Caco-2 (cell line): ENCODE results near the gene GALNT18. TPM values are rescaled to one million over a fixed set of nuclear protein-coding genes. Genes with fewer than 3 reads are reported as not detected.

ENCODE experiments used
- BruUV-seq: library from RNA; stranded (reverse); fragments of 400-500 nt; replicated peaks from 2 replicates; lab custom pipeline; 2021; lab: Mats Ljungman, UMichigan
- CTCF ChIA-PET: fragments of 300-600 bp; sonication (Branson Sonifier 250); formaldehyde crosslinking; loops from one replicate; lab custom pipeline; 2022; ENCODE audit warnings: antibody characterized with exemption; lab: Charles Lee
- POLR2A ChIA-PET: fragments of 300-600 bp; sonication (Branson Sonifier 250); formaldehyde crosslinking; loops from one replicate; lab custom pipeline; 2022; ENCODE audit warnings: antibody characterized with exemption; lab: Charles Lee
- DNase-seq, 2 experiments: peaks; one replicate each; pipeline versions ENCODE4 v3.0.0 to v3.0.0-alpha.2; 2020 to 2022
- H3K27me3 ChIP-seq: replicated peaks from 2 replicates; pipeline ENCODE4 v1.6.0; 2011; ENCODE audit warnings: low read length; ENCODE audit not compliant: control insufficient read depth, insufficient read depth
- H3K36me3 ChIP-seq: 2 replicates; pipeline ENCODE4 v1.5.1; 2011; ENCODE audit warnings: low read length; ENCODE audit not compliant: control insufficient read depth, insufficient read depth
- H3K4me1 ChIP-seq: fragments of 250-450 bp; sonication (Bioruptor Pico); 2 replicates; pipeline ENCODE4 v1.5.1; 2020; ENCODE audit warnings: mild to moderate bottlenecking
- H3K4me3 ChIP-seq: 2 replicates; pipeline ENCODE4 v1.5.1; 2011; ENCODE audit warnings: low read depth, mild to moderate bottlenecking, control low read depth, low read length
- H3K9me3 ChIP-seq: fragments of 250-450 bp; sonication (Bioruptor Pico); 2 replicates; pipeline ENCODE4 v1.5.1; 2020; ENCODE audit warnings: mild to moderate bottlenecking, moderate library complexity
- H3K27ac Mint-ChIP-seq: one replicate; pipeline ENCODE4 v1.8.0; 2022; ENCODE audit warnings: mixed read lengths; ENCODE audit not compliant: unreplicated experiment
- H3K27me3 Mint-ChIP-seq: one replicate; pipeline ENCODE4 v1.8.0; 2022; ENCODE audit warnings: mixed read lengths; ENCODE audit not compliant: insufficient read depth, unreplicated experiment
- H3K36me3 Mint-ChIP-seq: one replicate; pipeline ENCODE4 v1.8.0; 2022; ENCODE audit warnings: mild to moderate bottlenecking, mixed read lengths; ENCODE audit not compliant: insufficient read depth, unreplicated experiment
- H3K4me1 Mint-ChIP-seq: one replicate; pipeline ENCODE4 v1.8.0; 2022; ENCODE audit warnings: low read depth, mixed read lengths; ENCODE audit not compliant: unreplicated experiment
- H3K4me3 Mint-ChIP-seq: one replicate; pipeline ENCODE4 v1.8.0; 2022; ENCODE audit warnings: mild to moderate bottlenecking, moderate library complexity, mixed read lengths; ENCODE audit not compliant: unreplicated experiment
- H3K9me3 Mint-ChIP-seq: one replicate; pipeline ENCODE4 v1.8.0; 2022; ENCODE audit warnings: mixed read lengths; ENCODE audit not compliant: unreplicated experiment
- CTCF ChIP-seq, 2 experiments: fragments of 200-600 bp in 1 of 2; IDR thresholded peaks; 1 replicate in 1 of 2; 2 replicates in 1 of 2; pipeline versions ENCODE4 v1.5.1 to v1.8.0; 2011 to 2022; ENCODE audit warnings: antibody characterized with exemption in 1 of 2, control low read depth in 1 of 2, inconsistent platforms in 1 of 2, low read depth in 1 of 2, low read length in 1 of 2, mild to moderate bottlenecking in 1 of 2, moderate library complexity in 1 of 2; ENCODE audit not compliant: insufficient read depth in 1 of 2, severe bottlenecking in 1 of 2, unreplicated experiment in 1 of 2
- intact Hi-C: fragments of 100-400 bp; cut with micrococcal nuclease; formaldehyde crosslinking; loops from one replicate; pipeline ENCODE4 v1.10.0; 2022; ENCODE audit not compliant: unreplicated experiment
- total RNA-seq: library from RNA; stranded (reverse); gene quantifications from 2 replicates; pipeline ENCODE4 v1.2.3, GENCODE V29; 2022

The GALNT18 gene
- total RNA-seq, 1 experiment from 2014 or later, result 0.43 TPM

- intact Hi-C loops, result no loop called here
- Mint-ChIP-seq H3K27me3 (peaks cover 6% of the 10 kb centered on the region), H3K4me3 (no peak overlapping the region), H3K27ac (no peak overlapping the region), H3K9me3 (no peaks in the 10 kb centered on the region), H3K4me1 (no peaks in the 10 kb centered on the region), H3K36me3 (no peaks in the 10 kb centered on the region)
- Histone ChIP-seq H3K9me3 (no peaks in the 10 kb centered on the region), H3K27me3 (no peaks in the 10 kb centered on the region), H3K4me1 (no peaks in the 10 kb centered on the region), H3K36me3 (no peaks in the 10 kb centered on the region), H3K4me3 (no peak overlapping the region)
- TF ChIP-seq CTCF (IDR thresholded peaks at IDR 0.05; ENCODE audit: insufficient read depth in 1 of 2, low read depth in 1 of 2, low read length in 1 of 2, severe bottlenecking in 1 of 2, unreplicated experiment in 1 of 2), result no peak
- ChIA-PET POLR2A (no interaction called here), CTCF (no interaction called here)
- BruUV-seq, result no TSS peak
- peak in 1 of 2 experiments; percentile 9 for DNase-seq
These were observed 108.4 kb downstream of the GALNT18 start for GRCh38 chr11:11513422-11513821.

- intact Hi-C loops, result no loop called here
- H3K27ac Mint-ChIP-seq, result no peak overlapping the region
- peaks cover 10% of the 10 kb centered on the region for H3K27me3 Mint-ChIP-seq
- Histone ChIP-seq H3K9me3 (no peaks in the 10 kb centered on the region), H3K4me1 (no peaks in the 10 kb centered on the region), H3K27me3 (no peaks in the 10 kb centered on the region), H3K4me3 (no peak overlapping the region), H3K36me3 (no peaks in the 10 kb centered on the region)
- POLR2A ChIA-PET, result no interaction called here
- H3K4me3 Mint-ChIP-seq, result no peak overlapping the region
- CTCF ChIA-PET, result no interaction called here
- no peaks in the 10 kb centered on the region for H3K36me3 Mint-ChIP-seq
- H3K4me1 Mint-ChIP-seq, result no peaks in the 10 kb centered on the region
- no peaks in the 10 kb centered on the region for H3K9me3 Mint-ChIP-seq
- BruUV-seq, result no TSS peak
- TF ChIP-seq CTCF (IDR thresholded peaks at IDR 0.05; ENCODE audit: insufficient read depth in 1 of 2, low read depth in 1 of 2, low read length in 1 of 2, severe bottlenecking in 1 of 2, unreplicated experiment in 1 of 2), result no peak
- no peak for DNase-seq
These were observed 108.9 kb downstream of the GALNT18 start for GRCh38 chr11:11512929-11513328.

GRCh38 chr11:11512502-11512901 lies 109.3 kb downstream of the GALNT18 start:
- ChIA-PET CTCF (no interaction called here), POLR2A (no interaction called here)
- BruUV-seq, result no TSS peak
- Mint-ChIP-seq H3K9me3 (no peaks in the 10 kb centered on the region), H3K27me3 (peaks cover 12% of the 10 kb centered on the region), H3K4me1 (no peaks in the 10 kb centered on the region), H3K27ac (no peak overlapping the region), H3K4me3 (no peak overlapping the region), H3K36me3 (no peaks in the 10 kb centered on the region)
- Histone ChIP-seq H3K9me3 (no peaks in the 10 kb centered on the region), H3K36me3 (no peaks in the 10 kb centered on the region), H3K4me3 (no peak overlapping the region), H3K4me1 (no peaks in the 10 kb centered on the region), H3K27me3 (no peaks in the 10 kb centered on the region)
- intact Hi-C loops, result no loop called here
- DNase-seq, result no peak
- no peak for TF ChIP-seq CTCF (IDR thresholded peaks at IDR 0.05; ENCODE audit: insufficient read depth in 1 of 2, low read depth in 1 of 2, low read length in 1 of 2, severe bottlenecking in 1 of 2, unreplicated experiment in 1 of 2)
